T-helper 2 cell (primary cell): ENCODE measurements around the gene OR13G1.
A peak's percentile ranks its signal among the peaks of the same experiment; 100 is the strongest.
"Not testable (repeated sequence)": the region's sequence is repeated elsewhere in the genome, so short reads cannot be mapped to it uniquely, and the experiment has no call there.

ENCODE experiments used
- DNase-seq, 5 experiments: peaks; one replicate each; pipeline versions ENCODE4 v3.0.0 to v3.0.0-alpha.2; 2012 to 2022
- total RNA-seq, 2 donors: gene quantifications; one replicate each; lab custom pipeline; 2026; lab: John Stamatoyannopoulos, UW

The OR13G1 gene
- total RNA-seq = 0 reads per million in 2 donors

GRCh38 chr1:247679639-247680038 lies at the start of gene OR13G1:
Gene OR13G1, minus strand, starts transcription at chr1:247679739. Its CDS starts 6,698 bp downstream, at chr1:247673041.
- no peak for DNase-seq

GRCh38 chr1:247721222-247721621 lies 41.7 kb upstream of the OR13G1 start:
- DNase-seq = no peak

GRCh38 chr1:247716546-247716945 lies 37.0 kb upstream of the OR13G1 start, which contains the start of gene OR6F1:
Gene OR6F1, minus strand, starts transcription at chr1:247716646. Its CDS starts 3,891 bp downstream, at chr1:247712755.
- DNase-seq = no peak

- no peak for DNase-seq
These were observed 34.2 kb upstream of the OR13G1 start for GRCh38 chr1:247713753-247714152.

GRCh38 chr1:247710681-247711080 lies 31.1 kb upstream of the OR13G1 start:
- DNase-seq = not testable (repeated sequence)

- no peak for DNase-seq
These were observed 21.8 kb upstream of the OR13G1 start for GRCh38 chr1:247701338-247701737.

GRCh38 chr1:247681288-247681897 lies 1.9 kb upstream of the OR13G1 start:
- DNase-seq = peak in 2 of 5 experiments; percentile 1 to 29

- DNase-seq = no peak
These were observed 632 bp upstream of the OR13G1 start for GRCh38 chr1:247680171-247680570.

- DNase-seq = no peak
These were observed 10.3 kb downstream of the OR13G1 start for GRCh38 chr1:247669225-247669624.

GRCh38 chr1:247656221-247656875 lies 23.2 kb downstream of the OR13G1 start:
- no peak for DNase-seq

GRCh38 chr1:247653040-247653439 lies 26.5 kb downstream of the OR13G1 start:
- DNase-seq = no peak

GRCh38 chr1:247647864-247648263 lies 31.7 kb downstream of the OR13G1 start:
- no peak for DNase-seq

GRCh38 chr1:247646867-247647266 lies 32.7 kb downstream of the OR13G1 start:
- DNase-seq = no peak

- DNase-seq = no peak
These were observed 36.8 kb downstream of the OR13G1 start for GRCh38 chr1:247642742-247643141.

GRCh38 chr1:247639381-247639981 lies 40.1 kb downstream of the OR13G1 start:
- peak in 1 of 5 experiments; percentile 11 for DNase-seq

GRCh38 chr1:247638781-247639180 lies 40.8 kb downstream of the OR13G1 start:
- DNase-seq = no peak

- DNase-seq = no peak
These were observed 41.5 kb downstream of the OR13G1 start for GRCh38 chr1:247638011-247638410.

- DNase-seq = no peak
These were observed 51.6 kb downstream of the OR13G1 start for GRCh38 chr1:247627951-247628350.
